KMS-11 (cell line): ENCODE measurements around the gene ENOX1.

Experiments
- H2AFZ ChIP-seq: fragments of 200-600 bp; sonication (generic); 2 replicates; pipeline ENCODE4 v1.6.1; 2016; ENCODE audit warnings: antibody characterized with exemption, mixed run types, low read depth
- H3K27ac ChIP-seq: fragments of 200-600 bp; sonication (generic); 2 replicates; pipeline ENCODE4 v1.6.1; 2016; ENCODE audit warnings: mild to moderate bottlenecking, mixed run types
- H3K27me3 ChIP-seq: fragments of 200-600 bp; sonication (generic); 2 replicates; pipeline ENCODE4 v1.6.1; 2017; ENCODE audit warnings: mild to moderate bottlenecking, low read depth, mixed run types, moderate library complexity; ENCODE audit not compliant: insufficient read depth
- H3K36me3 ChIP-seq: fragments of 200-600 bp; sonication (generic); 2 replicates; pipeline ENCODE4 v1.6.1; 2017; ENCODE audit warnings: mild to moderate bottlenecking, mixed run types; ENCODE audit not compliant: insufficient read depth
- H3K4me1 ChIP-seq: fragments of 200-600 bp; sonication (generic); 2 replicates; pipeline ENCODE4 v1.6.1; 2016; ENCODE audit warnings: mild to moderate bottlenecking, low read depth, mixed run types; ENCODE audit not compliant: poor library complexity, severe bottlenecking
- H3K4me2 ChIP-seq: fragments of 200-600 bp; sonication (generic); 2 replicates; pipeline ENCODE4 v1.7.0; 2016; ENCODE audit warnings: mild to moderate bottlenecking, mixed run types
- H3K4me3 ChIP-seq: fragments of 200-600 bp; sonication (generic); IDR thresholded peaks from 2 replicates; pipeline ENCODE4 v1.6.1; 2017; ENCODE audit warnings: low read depth, low read length, mixed read lengths; ENCODE audit not compliant: insufficient read depth
- H3K79me2 ChIP-seq: fragments of 200-600 bp; sonication (generic); 2 replicates; pipeline ENCODE4 v1.6.1; 2016; ENCODE audit warnings: low read depth, mixed run types; ENCODE audit not compliant: insufficient read depth
- H3K9ac ChIP-seq: fragments of 200-600 bp; sonication (generic); 2 replicates; pipeline ENCODE4 v1.6.1; 2016; ENCODE audit warnings: mild to moderate bottlenecking, mixed run types
- H4K20me1 ChIP-seq: fragments of 200-600 bp; sonication (generic); 2 replicates; pipeline ENCODE4 v1.6.1; 2016; ENCODE audit warnings: mild to moderate bottlenecking, mixed run types; ENCODE audit not compliant: insufficient read depth
- CTCF ChIP-seq: fragments of 200-600 bp; sonication (generic); conservative IDR thresholded peaks from 2 replicates; pipeline ENCODE4 v1.6.1; 2017; ENCODE audit warnings: low read depth, mild to moderate bottlenecking, antibody characterized with exemption, low read length, moderate library complexity, mixed read lengths

ENOX1 gene

GRCh38 chr13:43761616-43762315 is 25.0 kb downstream of the ENOX1 start:
- Histone ChIP-seq H3K4me1 (peaks cover 29% of the 10 kb centered on the region), H3K36me3 (no peaks in the 10 kb centered on the region), H3K4me2 (no peak overlapping the region), H3K4me3 (no peak overlapping the region), H3K9ac (no peak overlapping the region), H4K20me1 (no peaks in the 10 kb centered on the region), H3K27me3 (no peaks in the 10 kb centered on the region), H3K27ac (no peak overlapping the region), H3K79me2 (no peaks in the 10 kb centered on the region), H2AFZ (no peak overlapping the region)
- no peak for TF ChIP-seq CTCF

GRCh38 chr13:43760257-43760656 is 26.5 kb downstream of the ENOX1 start:
- Histone ChIP-seq H4K20me1 (no peaks in the 10 kb centered on the region), H2AFZ (no peak overlapping the region), H3K9ac (no peak overlapping the region), H3K36me3 (no peaks in the 10 kb centered on the region), H3K4me1 (peaks cover 39% of the 10 kb centered on the region), H3K27ac (no peak overlapping the region), H3K79me2 (no peaks in the 10 kb centered on the region), H3K27me3 (no peaks in the 10 kb centered on the region), H3K4me3 (no peak overlapping the region), H3K4me2 (no peak overlapping the region)
- no peak for TF ChIP-seq CTCF

- H3K4me1 ChIP-seq: peaks cover 39% of the 10 kb centered on the region
- TF ChIP-seq CTCF: no peak
- H2AFZ ChIP-seq: peak overlapping the region; percentile 38; the same call in 1 of the 2 replicates
- no peaks in the 10 kb centered on the region for H3K79me2 ChIP-seq
- H3K9ac ChIP-seq: peak overlapping the region; percentile 27; the same call in 1 of the 2 replicates
- H3K27ac ChIP-seq: peak overlapping the region; percentile 59
- peak overlapping the region; percentile 80 for H3K4me2 ChIP-seq
- H3K27me3 ChIP-seq: no peaks in the 10 kb centered on the region
- H3K4me3 ChIP-seq: no peak overlapping the region
- H3K36me3 ChIP-seq: no peaks in the 10 kb centered on the region
- no peaks in the 10 kb centered on the region for H4K20me1 ChIP-seq
Observed at GRCh38 chr13:43758834-43759233, 27.9 kb downstream of the ENOX1 start.

- H3K4me1 ChIP-seq: peaks cover 39% of the 10 kb centered on the region
- no peaks in the 10 kb centered on the region for H4K20me1 ChIP-seq
- no peak overlapping the region for H3K9ac ChIP-seq
- no peak overlapping the region for H2AFZ ChIP-seq
- no peaks in the 10 kb centered on the region for H3K36me3 ChIP-seq
- no peaks in the 10 kb centered on the region for H3K79me2 ChIP-seq
- no peak overlapping the region for H3K27ac ChIP-seq
- no peaks in the 10 kb centered on the region for H3K27me3 ChIP-seq
- peak overlapping the region; percentile 80 for H3K4me2 ChIP-seq
- H3K4me3 ChIP-seq: no peak overlapping the region
- no peak for TF ChIP-seq CTCF
Observed at GRCh38 chr13:43757266-43757665, 29.5 kb downstream of the ENOX1 start.
